ENCODE results near the gene CALM3.

The CALM3 gene

GRCh38 chr19:46620267-46620666 lies 19.1 kb downstream of the CALM3 start:
- Histone ChIP-seq H3K4me3 (ENCODE audit: low read length) (no peak overlapping the region), H3K4me2 (ENCODE audit: low read depth, low read length) (no peak overlapping the region), H3K9me3 (replicated peaks; ENCODE audit: insufficient read depth, low read length) (no peaks in the 10 kb centered on the region)

DNA sequence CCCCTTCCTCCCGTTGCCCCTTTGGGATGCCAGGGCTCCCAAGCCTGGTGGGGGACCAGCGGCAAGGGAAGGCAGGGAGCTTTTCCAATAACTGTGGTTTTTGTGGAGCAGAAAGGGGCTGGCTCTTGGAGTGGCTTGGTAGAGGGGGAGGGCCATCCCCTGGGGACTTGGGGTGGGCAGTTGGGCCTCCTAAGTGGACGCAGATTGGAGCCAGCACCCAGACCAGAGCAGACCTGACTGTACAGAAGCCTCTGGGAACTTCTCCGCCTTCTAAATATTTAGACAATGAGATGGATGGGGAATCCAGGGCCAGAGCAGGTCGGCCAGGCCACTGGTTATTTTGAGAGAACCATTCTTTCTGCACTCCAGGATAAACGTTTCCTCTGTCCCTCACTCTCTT lies 19.6 kb downstream of the CALM3 start:
- H3F3A ChIP-seq (ENCODE audit: insufficient read depth, low read length) = no peaks in the 10 kb centered on the region
- no peaks in the 10 kb centered on the region for H3K9me2 ChIP-seq (replicated peaks; ENCODE audit: insufficient read depth, low read length)
- H3K27me3 ChIP-seq (replicated peaks; ENCODE audit: insufficient read depth, low read length) = peaks cover 91% of the 10 kb centered on the region
- TF ChIP-seq EZH2phosphoT487 (IDR thresholded peaks at IDR 0.05; ENCODE audit: low read length) (no peak), EZH2 (optimal IDR thresholded peaks at IDR 0.05; ENCODE audit: low read depth, low read length) (no peak)
- TF ChIP-seq, protein P1, sequence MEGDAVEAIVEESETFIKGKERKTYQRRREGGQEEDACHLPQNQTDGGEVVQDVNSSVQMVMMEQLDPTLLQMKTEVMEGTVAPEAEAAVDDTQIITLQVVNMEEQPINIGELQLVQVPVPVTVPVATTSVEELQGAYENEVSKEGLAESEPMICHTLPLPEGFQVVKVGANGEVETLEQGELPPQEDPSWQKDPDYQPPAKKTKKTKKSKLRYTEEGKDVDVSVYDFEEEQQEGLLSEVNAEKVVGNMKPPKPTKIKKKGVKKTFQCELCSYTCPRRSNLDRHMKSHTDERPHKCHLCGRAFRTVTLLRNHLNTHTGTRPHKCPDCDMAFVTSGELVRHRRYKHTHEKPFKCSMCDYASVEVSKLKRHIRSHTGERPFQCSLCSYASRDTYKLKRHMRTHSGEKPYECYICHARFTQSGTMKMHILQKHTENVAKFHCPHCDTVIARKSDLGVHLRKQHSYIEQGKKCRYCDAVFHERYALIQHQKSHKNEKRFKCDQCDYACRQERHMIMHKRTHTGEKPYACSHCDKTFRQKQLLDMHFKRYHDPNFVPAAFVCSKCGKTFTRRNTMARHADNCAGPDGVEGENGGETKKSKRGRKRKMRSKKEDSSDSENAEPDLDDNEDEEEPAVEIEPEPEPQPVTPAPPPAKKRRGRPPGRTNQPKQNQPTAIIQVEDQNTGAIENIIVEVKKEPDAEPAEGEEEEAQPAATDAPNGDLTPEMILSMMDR (IDR thresholded peaks at IDR 0.05; ENCODE audit: low read length) = no peak
- peaks cover 2% of the 10 kb centered on the region; the same call in 1 of the 2 replicates for H4K20me1 ChIP-seq (ENCODE audit: insufficient read depth, low read length)
- H3K79me2 ChIP-seq (ENCODE audit: low read length) = no peaks in the 10 kb centered on the region
- no peak overlapping the region for H3K27ac ChIP-seq (ENCODE audit: low read length)
- H3K4me3 ChIP-seq (ENCODE audit: low read length) = no peak overlapping the region
- H3K9me3 ChIP-seq (replicated peaks; ENCODE audit: insufficient read depth, low read length) = no peaks in the 10 kb centered on the region
- DNase-seq = no peak
- peaks cover 9% of the 10 kb centered on the region; the same call in 1 of the 2 replicates for H3K4me1 ChIP-seq (ENCODE audit: low read length)
- no peak overlapping the region for H3K4me2 ChIP-seq (ENCODE audit: low read depth, low read length)
- H3K9ac ChIP-seq (ENCODE audit: low read length) = no peak overlapping the region
- H2AFZ ChIP-seq (ENCODE audit: low read length) = no peak overlapping the region
- no peaks in the 10 kb centered on the region for H3K36me3 ChIP-seq (replicated peaks; ENCODE audit: insufficient read depth, low read length)

More at GRCh38 chr19:46620267-46620666, 19.1 kb downstream of the CALM3 start:
- H3K27ac ChIP-seq (ENCODE audit: low read length) = no peak overlapping the region
- H3K4me1 ChIP-seq (ENCODE audit: low read length) = peaks cover 9% of the 10 kb centered on the region; the same call in 1 of the 2 replicates
- no peak overlapping the region for H3K9ac ChIP-seq (ENCODE audit: low read length)
- H3K36me3 ChIP-seq (replicated peaks; ENCODE audit: insufficient read depth, low read length) = no peaks in the 10 kb centered on the region
- peaks cover 89% of the 10 kb centered on the region for H3K27me3 ChIP-seq (replicated peaks; ENCODE audit: insufficient read depth, low read length)
- no peak overlapping the region for H2AFZ ChIP-seq (ENCODE audit: low read length)
- H3K79me2 ChIP-seq (ENCODE audit: low read length) = no peaks in the 10 kb centered on the region
- no peaks in the 10 kb centered on the region for H3K9me2 ChIP-seq (replicated peaks; ENCODE audit: insufficient read depth, low read length)
- TF ChIP-seq, protein P1 (IDR thresholded peaks at IDR 0.05; ENCODE audit: low read length) = no peak
- TF ChIP-seq EZH2 (optimal IDR thresholded peaks at IDR 0.05; ENCODE audit: low read depth, low read length) = no peak
- no peak for TF ChIP-seq EZH2phosphoT487 (IDR thresholded peaks at IDR 0.05; ENCODE audit: low read length)
- no peaks in the 10 kb centered on the region for H3F3A ChIP-seq (ENCODE audit: insufficient read depth, low read length)
- H4K20me1 ChIP-seq (ENCODE audit: insufficient read depth, low read length) = peaks cover 2% of the 10 kb centered on the region; the same call in 1 of the 2 replicates
- DNase-seq = no peak

DNA sequence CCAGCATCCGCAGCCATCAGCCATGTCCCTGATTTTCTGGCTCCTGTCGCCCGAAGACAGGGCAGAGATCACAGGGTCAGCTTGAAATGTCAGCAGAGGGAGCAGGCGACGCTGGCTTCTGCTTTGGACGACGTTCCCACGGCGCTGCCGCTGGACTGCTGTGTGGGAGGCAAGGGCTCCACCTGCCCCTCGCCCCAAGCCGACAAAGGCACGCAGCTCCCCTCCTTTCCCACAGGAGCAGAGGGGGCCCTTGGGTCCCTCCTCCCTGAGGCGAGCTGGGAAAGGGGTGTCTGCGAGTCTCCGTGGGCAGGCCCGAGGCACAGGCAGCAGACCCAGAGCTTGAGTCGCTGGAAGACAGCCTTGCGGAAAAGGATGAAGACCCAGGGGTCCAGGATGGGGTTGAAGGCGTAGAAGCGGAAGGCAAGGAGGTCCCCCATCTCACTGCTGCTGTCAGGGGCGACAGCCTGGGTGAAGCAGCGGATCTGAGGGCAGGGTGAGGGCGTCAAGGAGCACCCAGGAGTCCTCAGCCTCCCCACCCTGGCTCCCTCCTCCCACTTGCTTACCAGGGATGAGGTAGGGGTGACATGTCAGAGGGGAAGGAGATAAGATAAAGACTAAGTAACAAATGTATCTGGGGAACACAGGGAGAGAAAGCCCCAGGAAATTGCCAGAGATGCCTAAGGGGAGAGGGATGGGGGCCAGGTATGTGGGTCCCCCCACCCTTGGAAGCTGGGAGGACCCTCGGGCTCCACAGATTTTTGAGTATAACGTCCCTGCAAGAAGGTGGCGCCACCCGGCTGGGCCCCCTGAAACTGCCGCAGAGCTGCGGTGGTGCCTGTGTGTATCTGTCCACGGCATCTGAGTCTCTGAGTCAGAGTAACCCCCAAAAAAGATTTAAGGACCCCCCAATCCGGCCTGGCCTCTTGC lies 20.3 kb downstream of the CALM3 start:
- Histone ChIP-seq H2AFZ (ENCODE audit: low read length) (no peak overlapping the region), H3K4me1 (ENCODE audit: low read length) (peaks cover 9% of the 10 kb centered on the region; the same call in 1 of the 2 replicates), H3F3A (ENCODE audit: insufficient read depth, low read length) (no peaks in the 10 kb centered on the region), H3K9me3 (replicated peaks; ENCODE audit: insufficient read depth, low read length) (no peaks in the 10 kb centered on the region), H3K36me3 (replicated peaks; ENCODE audit: insufficient read depth, low read length) (no peaks in the 10 kb centered on the region), H3K9me2 (replicated peaks; ENCODE audit: insufficient read depth, low read length) (no peaks in the 10 kb centered on the region), H3K4me2 (ENCODE audit: low read depth, low read length) (no peak overlapping the region), H4K20me1 (ENCODE audit: insufficient read depth, low read length) (peaks cover 2% of the 10 kb centered on the region; the same call in 1 of the 2 replicates), H3K27ac (ENCODE audit: low read length) (no peak overlapping the region), H3K4me3 (ENCODE audit: low read length) (no peak overlapping the region), H3K79me2 (ENCODE audit: low read length) (no peaks in the 10 kb centered on the region), H3K27me3 (replicated peaks; ENCODE audit: insufficient read depth, low read length) (peaks cover 91% of the 10 kb centered on the region), H3K9ac (ENCODE audit: low read length) (no peak overlapping the region)
- DNase-seq = no peak
- no peak for TF ChIP-seq EZH2phosphoT487 (IDR thresholded peaks at IDR 0.05; ENCODE audit: low read length)
- TF ChIP-seq, protein P1 (IDR thresholded peaks at IDR 0.05; ENCODE audit: low read length) = no peak
- TF ChIP-seq EZH2 (optimal IDR thresholded peaks at IDR 0.05; ENCODE audit: low read depth, low read length) = no peak
